ENCODE results near the gene AEBP1.

The AEBP1 gene

GRCh38 chr7:44093102-44093641 lies 11.0 kb upstream of the AEBP1 start:
- no peaks in the 10 kb centered on the region for H3K36me3 Mint-ChIP-seq
- H3K9me3 Mint-ChIP-seq (ENCODE audit: low read depth) = no peaks in the 10 kb centered on the region
- no peak overlapping the region for H3K4me3 Mint-ChIP-seq
- peaks cover 2% of the 10 kb centered on the region for H3K27me3 Mint-ChIP-seq
- no peak overlapping the region for H3K27ac Mint-ChIP-seq
- H3K4me1 Mint-ChIP-seq (ENCODE audit: low read depth) = peaks cover 12% of the 10 kb centered on the region

- H3K4me3 Mint-ChIP-seq = no peak overlapping the region
- H3K27me3 Mint-ChIP-seq = peaks cover 2% of the 10 kb centered on the region
- no peaks in the 10 kb centered on the region for H3K36me3 Mint-ChIP-seq
- peaks cover 12% of the 10 kb centered on the region for H3K4me1 Mint-ChIP-seq (ENCODE audit: low read depth)
- no peaks in the 10 kb centered on the region for H3K9me3 Mint-ChIP-seq (ENCODE audit: low read depth)
- no peak overlapping the region for H3K27ac Mint-ChIP-seq
These were observed 9.8 kb upstream of the AEBP1 start for GRCh38 chr7:44094365-44094764.

- peaks cover 2% of the 10 kb centered on the region for H3K27me3 Mint-ChIP-seq
- H3K9me3 Mint-ChIP-seq (ENCODE audit: low read depth) = no peaks in the 10 kb centered on the region
- H3K4me3 Mint-ChIP-seq = no peak overlapping the region
- no peak overlapping the region for H3K27ac Mint-ChIP-seq
- peaks cover 14% of the 10 kb centered on the region for H3K4me1 Mint-ChIP-seq (ENCODE audit: low read depth)
- H3K36me3 Mint-ChIP-seq = no peaks in the 10 kb centered on the region
These were observed 9.1 kb upstream of the AEBP1 start for GRCh38 chr7:44094883-44095592.

GRCh38 chr7:44095781-44096180 lies 8.4 kb upstream of the AEBP1 start:
- no peak overlapping the region for H3K27ac Mint-ChIP-seq
- H3K27me3 Mint-ChIP-seq = peaks cover 2% of the 10 kb centered on the region
- H3K36me3 Mint-ChIP-seq = no peaks in the 10 kb centered on the region
- H3K9me3 Mint-ChIP-seq (ENCODE audit: low read depth) = no peaks in the 10 kb centered on the region
- H3K4me3 Mint-ChIP-seq = no peak overlapping the region
- H3K4me1 Mint-ChIP-seq (ENCODE audit: low read depth) = peaks cover 14% of the 10 kb centered on the region

DNA sequence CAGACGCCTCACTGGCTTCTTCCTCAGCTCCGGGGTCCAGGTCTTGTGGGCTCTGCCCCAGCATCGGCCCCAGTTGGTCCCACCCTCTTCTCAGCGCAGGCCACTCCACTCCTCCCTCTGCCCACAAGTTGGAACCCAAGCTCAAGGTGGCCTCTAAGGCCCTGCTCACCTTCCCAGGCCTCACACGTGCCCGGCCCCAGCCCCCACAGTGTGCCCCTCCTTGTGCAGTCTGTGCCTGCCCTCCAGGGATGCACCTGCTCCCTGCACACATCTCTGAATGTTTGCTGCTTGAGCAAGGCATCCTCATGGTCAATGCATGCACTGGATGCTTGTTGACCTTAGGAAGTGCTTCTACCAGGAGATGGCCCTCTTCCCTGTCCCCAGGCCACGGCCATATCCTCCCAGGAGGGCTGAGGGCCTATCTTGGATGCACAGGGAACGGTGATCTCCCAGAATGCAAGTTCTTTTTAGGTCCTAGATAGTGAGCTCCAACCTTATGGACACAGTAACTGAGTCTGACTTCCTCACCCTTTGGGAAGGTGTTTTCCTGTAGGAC lies 7.7 kb upstream of the AEBP1 start:
- Mint-ChIP-seq H3K4me3 (no peak overlapping the region), H3K27ac (no peak overlapping the region), H3K27me3 (no peaks in the 10 kb centered on the region), H3K9me3 (ENCODE audit: low read depth) (no peaks in the 10 kb centered on the region), H3K4me1 (ENCODE audit: low read depth) (peaks cover 14% of the 10 kb centered on the region), H3K36me3 (no peaks in the 10 kb centered on the region)

DNA sequence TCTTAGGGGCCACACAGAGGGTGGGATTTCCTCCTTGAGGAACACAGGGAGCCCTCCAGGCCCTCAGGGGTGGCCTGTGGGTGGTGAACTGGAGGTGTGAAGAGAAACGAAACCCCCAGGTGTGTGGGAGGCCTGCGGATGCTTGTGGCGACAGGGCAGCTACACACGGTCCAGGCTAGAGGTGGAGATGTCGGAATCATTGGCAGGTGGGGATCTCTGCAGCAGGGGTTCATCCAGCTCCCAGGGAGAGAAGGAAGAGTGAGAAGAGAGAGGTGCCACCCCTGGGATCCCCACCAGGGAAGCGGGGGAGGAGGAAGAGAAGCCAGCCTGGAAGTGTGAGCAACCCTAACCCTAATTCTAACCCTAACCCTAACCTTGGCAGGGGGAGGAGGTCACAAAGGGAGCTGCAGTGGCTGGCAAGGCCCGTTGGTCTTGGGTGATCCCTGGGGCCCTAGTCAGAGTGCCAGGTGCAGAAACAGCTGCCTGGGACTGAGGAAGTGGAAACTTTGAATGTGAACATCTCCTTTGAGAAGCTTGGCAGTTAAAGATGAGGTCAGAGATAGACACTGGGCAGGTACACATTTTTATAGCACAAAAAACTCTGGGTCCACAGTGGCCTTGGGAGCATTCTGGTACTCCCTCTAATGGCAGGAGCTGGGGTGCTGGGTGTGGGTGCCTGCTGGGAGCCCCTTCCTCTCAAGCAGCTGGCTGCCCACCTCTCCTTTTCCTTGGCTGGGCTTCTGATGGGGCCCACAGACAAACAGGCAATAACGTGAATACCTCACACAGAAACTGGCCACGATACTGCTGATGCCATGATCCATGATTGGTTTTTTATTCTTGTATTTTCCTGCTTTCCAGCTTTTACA lies 6.8 kb upstream of the AEBP1 start:
- H3K4me3 Mint-ChIP-seq = no peak overlapping the region
- H3K4me1 Mint-ChIP-seq (ENCODE audit: low read depth) = peaks cover 14% of the 10 kb centered on the region
- H3K9me3 Mint-ChIP-seq (ENCODE audit: low read depth) = no peaks in the 10 kb centered on the region
- H3K27ac Mint-ChIP-seq = no peak overlapping the region
- no peaks in the 10 kb centered on the region for H3K27me3 Mint-ChIP-seq
- no peaks in the 10 kb centered on the region for H3K36me3 Mint-ChIP-seq

DNA sequence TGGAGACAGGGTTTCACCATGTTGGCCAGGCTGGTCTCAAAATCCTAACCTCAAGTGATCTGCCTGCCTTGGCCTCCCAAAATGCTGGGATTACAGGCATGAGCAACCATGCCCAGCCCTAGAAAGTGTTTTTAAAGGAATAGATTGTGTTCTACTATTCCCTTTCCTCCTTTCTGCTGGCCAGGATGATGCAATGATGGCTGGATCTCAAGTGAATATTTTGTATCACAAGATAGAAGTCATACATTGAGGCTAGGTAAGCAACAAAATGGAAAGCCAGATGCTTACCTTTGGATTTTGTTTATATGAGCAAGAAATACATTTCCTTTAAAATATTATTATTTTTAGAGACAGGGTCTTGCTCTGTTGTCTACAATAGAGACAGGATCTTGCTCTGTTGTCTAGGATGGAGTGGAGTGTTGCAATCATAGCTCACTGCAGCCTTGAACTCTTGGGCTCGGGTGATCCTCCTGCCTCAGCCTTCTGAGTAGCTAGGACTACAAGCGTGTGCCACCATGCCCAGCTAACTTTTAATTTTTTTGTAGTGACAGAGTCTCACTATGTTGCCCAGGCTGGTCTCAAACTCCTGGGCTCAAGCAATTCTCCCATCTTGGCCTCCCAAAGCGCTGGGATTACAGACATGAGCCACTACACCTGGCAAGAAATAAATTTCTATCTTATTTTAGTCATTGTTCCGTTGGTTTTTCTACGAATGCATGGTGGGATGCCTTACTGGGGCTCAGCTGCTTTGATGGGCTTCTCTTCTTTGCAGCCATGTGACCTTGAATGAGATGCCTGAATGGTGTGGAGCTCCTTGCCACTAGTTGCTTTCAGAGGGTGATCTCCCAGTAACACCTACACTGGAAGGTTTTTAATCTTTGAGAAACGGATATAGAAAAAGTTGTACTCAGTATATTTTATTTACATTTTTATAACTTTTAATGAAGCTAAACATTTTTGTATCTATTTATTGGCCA lies 5.8 kb upstream of the AEBP1 start:
- no peaks in the 10 kb centered on the region for H3K9me3 Mint-ChIP-seq (ENCODE audit: low read depth)
- no peak overlapping the region for H3K27ac Mint-ChIP-seq
- H3K4me3 Mint-ChIP-seq = no peak overlapping the region
- no peaks in the 10 kb centered on the region for H3K36me3 Mint-ChIP-seq
- peaks cover 14% of the 10 kb centered on the region for H3K4me1 Mint-ChIP-seq (ENCODE audit: low read depth)
- no peaks in the 10 kb centered on the region for H3K27me3 Mint-ChIP-seq

GRCh38 chr7:44099669-44100068 lies 4.5 kb upstream of the AEBP1 start:
- H3K27ac Mint-ChIP-seq = no peak overlapping the region
- no peak overlapping the region for H3K4me3 Mint-ChIP-seq
- H3K4me1 Mint-ChIP-seq (ENCODE audit: low read depth) = peaks cover 14% of the 10 kb centered on the region
- H3K36me3 Mint-ChIP-seq = no peaks in the 10 kb centered on the region
- no peaks in the 10 kb centered on the region for H3K9me3 Mint-ChIP-seq (ENCODE audit: low read depth)
- no peaks in the 10 kb centered on the region for H3K27me3 Mint-ChIP-seq

DNA sequence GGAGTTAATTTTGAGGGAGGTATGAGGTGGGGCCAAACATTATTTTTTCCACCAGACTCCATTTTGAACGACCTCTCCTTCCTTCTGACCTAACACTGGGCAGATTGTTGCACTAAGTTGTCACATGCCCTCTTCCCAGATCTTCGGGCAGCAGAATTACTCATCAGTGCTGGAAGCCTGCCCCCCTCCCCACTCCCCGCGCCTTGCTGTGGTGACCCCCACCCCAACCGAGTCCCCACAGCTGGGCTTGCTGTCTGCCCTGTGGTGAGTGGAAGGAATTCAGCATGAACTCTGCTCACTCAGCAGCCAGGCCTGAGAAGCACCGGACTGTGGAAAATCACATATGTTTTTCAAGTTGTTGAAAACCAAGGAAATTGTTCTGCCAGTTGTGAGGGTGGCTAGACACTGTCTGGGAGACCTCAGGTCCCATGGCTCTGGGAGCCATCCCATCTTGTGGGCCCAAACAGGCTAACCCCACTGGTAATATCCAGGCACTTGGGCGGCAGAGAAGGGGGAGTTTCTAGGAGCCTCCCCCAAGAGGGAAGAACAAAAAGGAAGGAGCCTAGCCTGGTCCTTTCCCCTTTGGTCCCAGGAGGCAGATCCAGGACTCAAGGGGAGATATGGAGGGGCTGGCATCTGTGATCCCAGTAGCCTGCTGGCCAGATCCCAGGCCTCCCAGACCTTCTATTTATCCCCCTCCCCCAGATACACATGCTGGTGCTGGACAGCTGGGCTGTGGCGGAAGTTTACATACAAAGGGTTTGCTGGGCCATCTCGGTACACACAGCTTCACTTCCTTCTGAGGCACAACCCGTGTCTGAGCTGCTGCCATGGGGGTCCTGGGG lies 3.5 kb upstream of the AEBP1 start:
- no peaks in the 10 kb centered on the region for H3K9me3 Mint-ChIP-seq (ENCODE audit: low read depth)
- peaks cover 21% of the 10 kb centered on the region for H3K4me1 Mint-ChIP-seq (ENCODE audit: low read depth)
- no peak overlapping the region for H3K4me3 Mint-ChIP-seq
- no peaks in the 10 kb centered on the region for H3K27me3 Mint-ChIP-seq
- H3K27ac Mint-ChIP-seq = no peak overlapping the region
- H3K36me3 Mint-ChIP-seq = no peaks in the 10 kb centered on the region

- H3K4me3 Mint-ChIP-seq = no peak overlapping the region
- no peak overlapping the region for H3K27ac Mint-ChIP-seq
- no peaks in the 10 kb centered on the region for H3K36me3 Mint-ChIP-seq
- H3K9me3 Mint-ChIP-seq (ENCODE audit: low read depth) = no peaks in the 10 kb centered on the region
- peaks cover 28% of the 10 kb centered on the region for H3K4me1 Mint-ChIP-seq (ENCODE audit: low read depth)
- no peaks in the 10 kb centered on the region for H3K27me3 Mint-ChIP-seq
These were observed 2.7 kb upstream of the AEBP1 start for GRCh38 chr7:44101303-44101965.

DNA sequence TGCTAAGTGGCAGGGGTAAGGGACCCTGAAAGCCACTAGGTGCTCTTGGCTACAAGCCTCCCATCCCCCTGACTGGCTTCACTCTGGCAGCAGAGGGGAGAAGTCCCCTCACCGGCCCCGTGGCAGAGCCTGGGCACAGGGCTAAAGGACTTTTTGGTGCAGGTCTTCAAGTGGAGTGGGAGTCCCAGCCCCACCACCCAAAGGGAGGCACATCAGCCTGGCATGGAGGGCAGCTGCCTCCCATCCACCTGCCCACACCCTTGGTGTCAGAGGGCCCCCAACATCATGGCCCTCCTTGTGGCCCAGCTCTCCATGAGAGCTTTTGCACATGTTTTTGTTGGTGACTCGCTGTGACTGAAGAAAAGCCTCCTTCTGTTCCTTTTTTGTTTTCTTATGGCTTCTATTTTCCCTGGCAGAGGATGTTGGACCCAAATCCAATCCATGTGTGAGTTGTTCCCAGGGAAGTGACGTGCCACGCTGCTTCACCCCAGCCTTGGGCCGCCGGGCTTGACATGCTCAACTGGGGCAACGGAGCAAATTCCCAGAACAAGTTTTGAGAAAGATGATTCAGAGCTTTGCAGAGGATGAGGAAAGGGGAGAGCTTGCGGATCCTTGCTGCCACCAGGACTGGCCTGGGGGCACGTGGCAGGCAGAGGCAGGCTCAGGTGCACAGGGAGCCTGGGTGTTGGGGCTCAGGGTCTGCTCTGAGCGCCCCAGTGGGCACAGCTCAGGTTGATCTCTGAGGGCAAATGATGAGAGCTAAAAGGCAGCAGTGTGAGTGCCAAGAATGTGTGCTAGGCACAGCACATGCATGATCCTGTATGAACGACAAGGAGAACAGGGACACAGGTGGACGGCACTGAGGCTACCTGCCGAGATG lies 1.9 kb upstream of the AEBP1 start:
- Mint-ChIP-seq H3K4me3 (peak overlapping the region; percentile 30), H3K36me3 (no peaks in the 10 kb centered on the region), H3K9me3 (ENCODE audit: low read depth) (no peaks in the 10 kb centered on the region), H3K27me3 (no peaks in the 10 kb centered on the region), H3K27ac (peak overlapping the region; percentile 37), H3K4me1 (ENCODE audit: low read depth) (peaks cover 22% of the 10 kb centered on the region)

DNA sequence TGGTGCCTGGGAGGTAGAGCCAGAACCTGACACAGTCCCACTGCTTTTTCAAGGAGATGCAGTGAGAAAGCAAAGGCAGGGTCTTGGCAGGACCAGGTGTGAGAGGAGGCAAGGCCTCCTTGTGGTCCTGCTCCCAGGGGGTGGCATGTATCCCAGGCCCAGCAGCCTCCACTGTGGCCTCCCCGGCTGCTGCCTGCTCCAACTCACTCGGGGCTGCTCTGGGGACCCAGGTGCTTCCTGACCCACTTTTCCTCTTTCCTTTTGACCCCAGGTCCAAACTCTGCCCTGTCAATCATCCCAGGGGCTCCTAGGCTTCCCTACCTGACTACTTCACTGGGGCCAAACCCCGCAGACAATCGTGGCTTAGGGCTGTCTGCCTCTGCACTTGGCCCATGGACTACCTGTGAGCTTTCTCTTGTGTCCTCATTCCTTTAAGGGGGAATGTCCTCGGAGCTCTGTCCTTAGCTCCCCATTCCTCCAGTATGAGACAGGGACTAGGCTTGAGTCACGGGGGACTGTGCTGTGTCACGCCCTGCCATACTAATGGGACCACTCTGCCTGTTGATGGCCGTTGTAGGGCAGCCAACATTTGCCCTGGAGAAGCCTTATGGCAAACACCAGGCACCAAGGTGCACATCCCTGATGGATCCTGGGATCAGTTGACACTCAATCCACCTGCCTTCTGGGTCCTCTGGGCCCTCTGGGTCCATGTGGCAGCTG lies 1.1 kb upstream of the AEBP1 start:
- peak overlapping the region; percentile 71 for H3K4me3 Mint-ChIP-seq
- H3K4me1 Mint-ChIP-seq (ENCODE audit: low read depth) = peaks cover 16% of the 10 kb centered on the region
- no peaks in the 10 kb centered on the region for H3K9me3 Mint-ChIP-seq (ENCODE audit: low read depth)
- no peaks in the 10 kb centered on the region for H3K27me3 Mint-ChIP-seq
- H3K27ac Mint-ChIP-seq = peak overlapping the region; percentile 74
- H3K36me3 Mint-ChIP-seq = no peaks in the 10 kb centered on the region
